Endothelial cell of umbilical vein (primary cell): Measurements from ENCODE around the gene FSIP1. TPM values are rescaled to one million over a fixed set of nuclear protein-coding genes. Genes with fewer than 3 reads are reported as not detected.

ENCODE experiments used
- BruUV-seq: library from RNA; stranded (reverse); fragments of 400-500 nt; replicated peaks from 2 replicates; lab custom pipeline; 2021; lab: Mats Ljungman, UMichigan
- CTCF ChIA-PET: fragments of 300-600, 350-600 bp; sonication (Branson Sonifier 250); formaldehyde crosslinking; loops from one replicate; lab custom pipeline; 2021; ENCODE audit warnings: antibody characterized with exemption, inconsistent platforms; lab: Charles Lee
- POLR2A ChIA-PET: fragments of 300-600, 350-600 bp; sonication (Branson Sonifier 250); formaldehyde crosslinking; loops from one replicate; lab custom pipeline; 2021; ENCODE audit warnings: antibody characterized with exemption, inconsistent platforms; lab: Charles Lee
- DNase-seq: peaks from one replicate; pipeline ENCODE4 v3.0.0-alpha.2; 2011; ENCODE audit warnings: low read depth, low spot score
- FAIRE-seq: peaks from 2 replicates; lab custom pipeline; 2011; peaks lifted over from hg19 to GRCh38; lab: Jason Lieb, UNC
- H2AFZ ChIP-seq: 2 replicates; pipeline ENCODE4 v1.6.0; 2012; ENCODE audit warnings: low read depth, low read length, control low read depth, inconsistent platforms
- H3K27ac ChIP-seq: 2 replicates; pipeline ENCODE4 v1.5.1; 2011; ENCODE audit warnings: low read depth, mild to moderate bottlenecking, control low read depth, low read length, moderate library complexity; ENCODE audit not compliant: insufficient read depth
- H3K27me3 ChIP-seq, 2 experiments: 2 replicates each; pipeline versions ENCODE4 v1.6.0 to v1.6.1; 2011; ENCODE audit warnings: low read length in 2 of 2, mixed read lengths in 1 of 2; ENCODE audit not compliant: control insufficient read depth in 2 of 2, insufficient read depth in 2 of 2
- H3K36me3 ChIP-seq, 2 experiments: 2 replicates in 1 of 2; 3 replicates in 1 of 2; pipeline ENCODE4 v1.5.1; 2011; ENCODE audit warnings: low read length in 2 of 2, mild to moderate bottlenecking in 1 of 2, moderate library complexity in 1 of 2; ENCODE audit not compliant: control insufficient read depth in 2 of 2, insufficient read depth in 2 of 2; ENCODE audit errors: extremely low read depth in 1 of 2
- H3K4me1 ChIP-seq: 3 replicates; pipeline ENCODE4 v1.5.1; 2011; ENCODE audit warnings: mild to moderate bottlenecking, low read length; ENCODE audit not compliant: control insufficient read depth, insufficient read depth; ENCODE audit errors: extremely low read depth
- H3K4me2 ChIP-seq: 2 replicates; pipeline ENCODE4 v1.6.1; 2011; ENCODE audit warnings: low read length, control low read depth, mixed read lengths; ENCODE audit not compliant: insufficient read depth
- H3K4me3 ChIP-seq, 3 experiments: fragments of 200-600 bp in 1 of 3; sonication (generic), shearing (Covaris generic) in 1 of 3; replicated peaks in 1 of 3; 2 replicates each; pipeline ENCODE4 v1.5.1; 2011 to 2016; ENCODE audit warnings: control low read depth in 3 of 3, low read length in 3 of 3, mild to moderate bottlenecking in 2 of 3, inconsistent platforms in 1 of 3, low read depth in 1 of 3, moderate library complexity in 1 of 3; ENCODE audit not compliant: insufficient read depth in 1 of 3
- H3K79me2 ChIP-seq: 2 replicates; pipeline ENCODE4 v1.6.0; 2012; ENCODE audit warnings: low read length, inconsistent platforms; ENCODE audit not compliant: control insufficient read depth, insufficient read depth
- H3K9ac ChIP-seq: replicated peaks from 2 replicates; pipeline ENCODE3; 2011; ENCODE audit warnings: low read length, control low read depth; ENCODE audit not compliant: insufficient read depth; ENCODE audit errors: extremely low read depth
- H3K9me1 ChIP-seq: replicated peaks from 3 replicates; pipeline ENCODE4 v1.6.0; 2011; ENCODE audit warnings: mild to moderate bottlenecking, low read length; ENCODE audit not compliant: control insufficient read depth, insufficient read depth; ENCODE audit errors: extremely low read depth
- H3K9me3 ChIP-seq: replicated peaks from 2 replicates; pipeline ENCODE4 v1.5.1; 2012; ENCODE audit warnings: low read length, inconsistent platforms; ENCODE audit not compliant: control insufficient read depth, insufficient read depth
- H4K20me1 ChIP-seq: replicated peaks from 2 replicates; pipeline ENCODE3; 2011; ENCODE audit warnings: mild to moderate bottlenecking, low read length; ENCODE audit not compliant: control insufficient read depth, insufficient read depth; ENCODE audit errors: extremely low read depth
- EZH2 ChIP-seq: IDR thresholded peaks from 2 replicates; pipeline ENCODE4 v1.6.1; 2012; ENCODE audit warnings: borderline replicate concordance, low read depth, mild to moderate bottlenecking, moderate library complexity, low read length, inconsistent platforms; ENCODE audit not compliant: severe bottlenecking
- FOS ChIP-seq: IDR thresholded peaks from 2 replicates; pipeline ENCODE4 v1.6.1; 2011; ENCODE audit warnings: mild to moderate bottlenecking, low read length, moderate library complexity, borderline replicate concordance; ENCODE audit not compliant: insufficient read depth
- GATA2 ChIP-seq: IDR thresholded peaks from 2 replicates; pipeline ENCODE4 v1.7.0; 2011; ENCODE audit warnings: low read depth, mild to moderate bottlenecking, moderate library complexity, mixed read lengths, low read length; ENCODE audit not compliant: insufficient read length, insufficient read depth
- JUN ChIP-seq: IDR thresholded peaks from 2 replicates; pipeline ENCODE4 v1.6.1; 2011; ENCODE audit warnings: borderline replicate concordance, low read depth; ENCODE audit not compliant: insufficient read length, insufficient read depth
- MYC ChIP-seq: IDR thresholded peaks from one replicate; pipeline ENCODE4 v1.6.1; 2011; ENCODE audit warnings: mild to moderate bottlenecking, low read depth, low read length
- POLR2A ChIP-seq: IDR thresholded peaks from 2 replicates; pipeline ENCODE4 v1.6.1; 2012; ENCODE audit warnings: low read depth, mild to moderate bottlenecking, control low read depth, low read length
- POLR2AphosphoS5 ChIP-seq: IDR thresholded peaks from 2 replicates; pipeline ENCODE4 v1.6.1; 2012; ENCODE audit warnings: low read depth, mild to moderate bottlenecking, control low read depth, low read length, moderate library complexity; ENCODE audit not compliant: insufficient read depth
- dilution Hi-C: fragments of 300-500 bp; cut with MboI; formaldehyde crosslinking; loops from one replicate; pipeline ENCODE4 v1.15.0; 2019; ENCODE audit warnings: low sequenced_read_pairs; ENCODE audit not compliant: extremely low pct_ligation_motif_present
- intact Hi-C: fragments of 100-400 bp; cut with micrococcal nuclease; formaldehyde crosslinking; loops from one replicate; pipeline ENCODE4 v1.10.0; 2022
- polyA plus RNA-seq, 4 experiments: library from polyadenylated mRNA; depleted of rRNA in 3 of 4; stranded (reverse) in 3 of 4; unstranded in 1 of 4; fragments of >200 nt; gene quantifications; 2 replicates each; pipeline versions ENCODE4 v1.2.1 to v1.2.3, GENCODE V29; 2011 to 2012; ENCODE audit warnings: missing spikeins in 1 of 4
- total RNA-seq: library from RNA; stranded (reverse); gene quantifications from 2 replicates; pipeline ENCODE4 v1.2.3, GENCODE V29; 2021
- TF ChIP-seq, protein P1 (sequence below), 2 donors: IDR thresholded peaks; 1 replicate in 1 of 2; 2 replicates in 1 of 2; pipeline ENCODE4 v1.5.1; 2011; ENCODE audit warnings: low read length in 2 of 2, mild to moderate bottlenecking in 2 of 2, moderate library complexity in 2 of 2, control low read depth in 1 of 2, inconsistent platforms in 1 of 2, low read depth in 1 of 2; ENCODE audit not compliant: insufficient read depth in 1 of 2; ENCODE audit errors: extremely low read depth in 1 of 2
- TF ChIP-seq, protein P2 (sequence below): IDR thresholded peaks from 2 replicates; pipeline ENCODE4 v1.6.1; 2011; ENCODE audit not compliant: insufficient read depth, insufficient read length

FSIP1 gene
- total and polyA plus RNA-seq, 2 donors (not counting 3 experiments of a cell fraction or from before 2014, with no cell fraction given), result 0.23 to 1.1 TPM

DNA sequence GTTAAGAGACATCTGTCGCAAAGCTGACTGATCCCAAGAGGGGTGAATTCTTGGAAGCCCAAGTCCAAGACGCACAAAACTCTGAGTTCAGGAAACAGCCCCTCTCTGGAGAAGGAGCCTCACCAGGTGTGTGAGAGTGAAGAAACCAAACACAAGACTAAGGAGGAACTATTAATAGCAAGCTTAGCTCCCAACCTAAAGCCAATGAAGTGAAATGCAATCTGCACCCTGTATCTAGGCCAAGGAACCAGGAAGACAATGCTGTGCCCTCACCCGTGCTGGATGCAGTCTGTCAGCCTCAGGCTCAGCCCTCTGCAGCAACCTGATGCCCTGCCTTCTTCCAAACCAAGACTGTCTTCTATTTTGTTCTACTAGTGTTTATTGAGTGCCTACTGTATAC lies 224.2 kb downstream of the FSIP1 start:
- Histone ChIP-seq H3K79me2 (no peaks in the 10 kb centered on the region), H2AFZ (no peak overlapping the region), H3K4me1 (no peaks in the 10 kb centered on the region), H3K9ac (no peak overlapping the region), H3K27me3 (no peaks in the 10 kb centered on the region), H3K36me3 (no peaks in the 10 kb centered on the region), H3K9me3 (no peaks in the 10 kb centered on the region), H3K27ac (no peak overlapping the region), H3K4me2 (no peak overlapping the region), H4K20me1 (no peaks in the 10 kb centered on the region), H3K4me3 (no peak overlapping the region), H3K9me1 (no peaks in the 10 kb centered on the region)
- dilution Hi-C loops, result no loop called here
- no peak for TF ChIP-seq FOS
- no peak for TF ChIP-seq POLR2A
- no peak for TF ChIP-seq EZH2
- no peak for TF ChIP-seq GATA2
- no peak for TF ChIP-seq MYC
- TF ChIP-seq, protein P1, sequence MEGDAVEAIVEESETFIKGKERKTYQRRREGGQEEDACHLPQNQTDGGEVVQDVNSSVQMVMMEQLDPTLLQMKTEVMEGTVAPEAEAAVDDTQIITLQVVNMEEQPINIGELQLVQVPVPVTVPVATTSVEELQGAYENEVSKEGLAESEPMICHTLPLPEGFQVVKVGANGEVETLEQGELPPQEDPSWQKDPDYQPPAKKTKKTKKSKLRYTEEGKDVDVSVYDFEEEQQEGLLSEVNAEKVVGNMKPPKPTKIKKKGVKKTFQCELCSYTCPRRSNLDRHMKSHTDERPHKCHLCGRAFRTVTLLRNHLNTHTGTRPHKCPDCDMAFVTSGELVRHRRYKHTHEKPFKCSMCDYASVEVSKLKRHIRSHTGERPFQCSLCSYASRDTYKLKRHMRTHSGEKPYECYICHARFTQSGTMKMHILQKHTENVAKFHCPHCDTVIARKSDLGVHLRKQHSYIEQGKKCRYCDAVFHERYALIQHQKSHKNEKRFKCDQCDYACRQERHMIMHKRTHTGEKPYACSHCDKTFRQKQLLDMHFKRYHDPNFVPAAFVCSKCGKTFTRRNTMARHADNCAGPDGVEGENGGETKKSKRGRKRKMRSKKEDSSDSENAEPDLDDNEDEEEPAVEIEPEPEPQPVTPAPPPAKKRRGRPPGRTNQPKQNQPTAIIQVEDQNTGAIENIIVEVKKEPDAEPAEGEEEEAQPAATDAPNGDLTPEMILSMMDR (IDR thresholded peaks at IDR 0.05; ENCODE audit: extremely low read depth in 1 of 2, insufficient read depth in 1 of 2, low read depth in 1 of 2, low read length in 2 of 2), result no peak
- TF ChIP-seq JUN, result no peak
- no peak for TF ChIP-seq POLR2AphosphoS5
- TF ChIP-seq, protein P2, sequence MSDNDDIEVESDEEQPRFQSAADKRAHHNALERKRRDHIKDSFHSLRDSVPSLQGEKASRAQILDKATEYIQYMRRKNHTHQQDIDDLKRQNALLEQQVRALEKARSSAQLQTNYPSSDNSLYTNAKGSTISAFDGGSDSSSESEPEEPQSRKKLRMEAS, result no peak
- POLR2A ChIA-PET, result no interaction called here
- FAIRE-seq, result no peak
- intact Hi-C loops, result no loop called here
- no TSS peak for BruUV-seq
- CTCF ChIA-PET, result no interaction called here
- DNase-seq, result no peak
